ENCODE measurements around the gene GNL2. TPM values are rescaled to one million over a fixed set of nuclear protein-coding genes. Genes with fewer than 3 reads are reported as not detected.

GNL2 gene
- polyA plus RNA-seq, 1 donor (not counting 4 experiments of a cell fraction or from before 2014, with no cell fraction given): 81.0 TPM

- DNase-seq (ENCODE audit: low read depth, low spot score) (no peak), FAIRE-seq (no peak)
- no peaks in the 10 kb centered on the region for H4K20me1 ChIP-seq (ENCODE audit: control insufficient read depth, extremely low read depth, insufficient read depth, low read length)
- TF ChIP-seq EZH2 (IDR thresholded peaks at IDR 0.05; ENCODE audit: low read length) (no peak), CTCF (optimal IDR thresholded peaks at IDR 0.05 in 1 of 3, IDR thresholded peaks at IDR 0.05 in 1 of 3, conservative IDR thresholded peaks at IDR 0.05 in 1 of 3; ENCODE audit: extremely low read depth in 1 of 3, insufficient read depth in 2 of 3, low read length in 3 of 3) (no peak)
- H3K27me3 ChIP-seq (ENCODE audit: control insufficient read depth, extremely low read depth, insufficient read depth, low read length): peaks cover 28% of the 10 kb centered on the region
- peaks cover 4% of the 10 kb centered on the region for H3K4me1 ChIP-seq (ENCODE audit: control insufficient read depth, extremely low read depth, insufficient read depth, low read length)
- H3K79me2 ChIP-seq (ENCODE audit: control insufficient read depth, insufficient read depth, low read length): no peaks in the 10 kb centered on the region
- no peak overlapping the region for H3K4me2 ChIP-seq (ENCODE audit: control insufficient read depth, extremely low read depth, insufficient read depth, low read depth, low read length)
- no peak overlapping the region for H3K27ac ChIP-seq (ENCODE audit: control insufficient read depth, insufficient read depth, low read length)
- no peak overlapping the region for H3K9ac ChIP-seq (ENCODE audit: control insufficient read depth, extremely low read depth, insufficient read depth, low read length)
- H2AFZ ChIP-seq (ENCODE audit: control insufficient read depth, low read length): no peak overlapping the region
- H3K9me1 ChIP-seq (ENCODE audit: control insufficient read depth, extremely low read depth, insufficient read depth, low read length): no peaks in the 10 kb centered on the region
- no peak overlapping the region for H3K4me3 ChIP-seq (ENCODE audit: control insufficient read depth in 2 of 3, extremely low read depth in 1 of 3, insufficient read depth in 2 of 3, low read depth in 1 of 3, low read length in 3 of 3)
- dilution Hi-C loops (cut with MboI; ENCODE audit: extremely low pct_ligation_motif_present, low sequenced_read_pairs): no loop called here
- no peaks in the 10 kb centered on the region for H3K9me3 ChIP-seq (ENCODE audit: control insufficient read depth, low read depth, low read length)
- H3K36me3 ChIP-seq (ENCODE audit: control insufficient read depth in 2 of 2, extremely low read depth in 1 of 2, insufficient read depth in 2 of 2, low read length in 2 of 2): no peaks in the 10 kb centered on the region
Observed at GRCh38 chr1:37606481-37607263, 10.9 kb upstream of the GNL2 start.

GRCh38 chr1:37605806-37606474 lies 10.2 kb upstream of the GNL2 start:
- Histone ChIP-seq H3K9ac (ENCODE audit: control insufficient read depth, extremely low read depth, insufficient read depth, low read length) (no peak overlapping the region), H3K4me1 (ENCODE audit: control insufficient read depth, extremely low read depth, insufficient read depth, low read length) (peaks cover 4% of the 10 kb centered on the region), H3K9me1 (ENCODE audit: control insufficient read depth, extremely low read depth, insufficient read depth, low read length) (no peaks in the 10 kb centered on the region), H2AFZ (ENCODE audit: control insufficient read depth, low read length) (no peak overlapping the region), H3K9me3 (ENCODE audit: control insufficient read depth, low read depth, low read length) (no peaks in the 10 kb centered on the region), H3K4me3 (ENCODE audit: control insufficient read depth in 2 of 3, extremely low read depth in 1 of 3, insufficient read depth in 2 of 3, low read depth in 1 of 3, low read length in 3 of 3) (no peak overlapping the region), H4K20me1 (ENCODE audit: control insufficient read depth, extremely low read depth, insufficient read depth, low read length) (no peaks in the 10 kb centered on the region), H3K27ac (ENCODE audit: control insufficient read depth, insufficient read depth, low read length) (no peak overlapping the region), H3K79me2 (ENCODE audit: control insufficient read depth, insufficient read depth, low read length) (no peaks in the 10 kb centered on the region), H3K36me3 (ENCODE audit: control insufficient read depth in 2 of 2, extremely low read depth in 1 of 2, insufficient read depth in 2 of 2, low read length in 2 of 2) (no peaks in the 10 kb centered on the region), H3K4me2 (ENCODE audit: control insufficient read depth, extremely low read depth, insufficient read depth, low read depth, low read length) (no peak overlapping the region), H3K27me3 (ENCODE audit: control insufficient read depth, extremely low read depth, insufficient read depth, low read length) (peaks cover 24% of the 10 kb centered on the region)
- TF ChIP-seq EZH2 (IDR thresholded peaks at IDR 0.05; ENCODE audit: low read length) (no peak), CTCF (optimal IDR thresholded peaks at IDR 0.05 in 1 of 3, IDR thresholded peaks at IDR 0.05 in 1 of 3, conservative IDR thresholded peaks at IDR 0.05 in 1 of 3; ENCODE audit: extremely low read depth in 1 of 3, insufficient read depth in 2 of 3, low read length in 3 of 3) (no peak)
- FAIRE-seq (no peak), DNase-seq (ENCODE audit: low read depth, low spot score) (no peak)
- dilution Hi-C loops (cut with MboI; ENCODE audit: extremely low pct_ligation_motif_present, low sequenced_read_pairs): no loop called here
